Activated effector memory CD4-positive, alpha-beta T cell treated with Interleukin-2 at 50 U/mL for 16 hours (primary cell): ENCODE measurements around the gene CDKAL1.
"Not testable (repeated sequence)": the region's sequence is repeated elsewhere in the genome, so short reads cannot be mapped to it uniquely, and the experiment has no call there.

ENCODE experiments used
- DNase-seq: peaks from one replicate; pipeline ENCODE4 v3.0.0-alpha.2; 2020

The CDKAL1 gene

DNA sequence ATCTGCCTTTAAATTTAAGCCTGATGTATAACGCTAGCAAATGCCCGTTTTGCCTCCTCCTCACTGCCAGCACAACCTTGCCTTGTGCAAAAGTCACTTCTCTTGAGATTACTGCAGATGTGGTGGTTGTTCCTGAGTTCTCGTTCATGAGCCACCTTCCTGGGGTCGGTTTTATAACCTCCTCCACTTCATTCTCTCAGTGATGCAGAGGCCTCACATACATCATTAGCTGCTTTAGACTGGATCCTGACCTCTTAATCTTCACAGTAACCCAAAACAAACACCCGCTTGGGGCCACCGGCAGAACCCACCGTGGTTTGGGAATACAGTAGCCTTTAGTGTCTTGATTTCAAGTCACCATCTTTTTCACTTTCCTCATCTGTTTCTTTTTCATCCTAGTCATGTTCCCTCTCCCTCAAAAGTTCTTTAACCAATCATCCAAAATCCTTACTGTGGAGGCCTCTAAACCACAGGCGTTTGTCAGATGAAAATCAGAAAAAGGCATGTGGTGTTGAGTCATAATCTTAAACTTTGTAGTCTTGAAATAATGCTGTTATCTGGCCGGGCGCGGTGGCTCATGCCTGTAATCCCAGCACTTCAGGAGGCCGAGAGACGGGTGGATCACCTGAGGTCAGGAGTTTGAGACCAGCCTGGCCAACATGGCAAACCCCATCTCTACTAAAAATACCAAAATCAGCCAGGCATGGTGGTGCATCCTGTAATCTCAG, 629.0 kb downstream of the CDKAL1 start:
- DNase-seq = no peak

DNA sequence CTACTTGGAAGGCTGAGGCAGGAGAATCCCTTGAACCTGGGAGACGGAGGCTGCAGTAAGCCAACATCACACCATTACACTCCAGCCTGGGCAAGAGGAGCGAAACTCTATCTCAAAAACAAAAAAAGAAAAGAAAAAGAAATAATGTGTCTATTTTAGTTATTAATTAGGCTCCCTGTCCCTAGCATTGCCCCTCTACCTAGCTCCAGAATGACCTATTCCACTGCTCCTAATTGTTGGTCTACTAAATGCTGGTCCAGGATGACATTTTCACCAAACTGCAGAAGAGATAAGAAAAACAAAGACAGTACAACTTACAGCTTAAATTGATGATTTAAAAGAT, 629.6 kb downstream of the CDKAL1 start:
- DNase-seq = no peak

DNA sequence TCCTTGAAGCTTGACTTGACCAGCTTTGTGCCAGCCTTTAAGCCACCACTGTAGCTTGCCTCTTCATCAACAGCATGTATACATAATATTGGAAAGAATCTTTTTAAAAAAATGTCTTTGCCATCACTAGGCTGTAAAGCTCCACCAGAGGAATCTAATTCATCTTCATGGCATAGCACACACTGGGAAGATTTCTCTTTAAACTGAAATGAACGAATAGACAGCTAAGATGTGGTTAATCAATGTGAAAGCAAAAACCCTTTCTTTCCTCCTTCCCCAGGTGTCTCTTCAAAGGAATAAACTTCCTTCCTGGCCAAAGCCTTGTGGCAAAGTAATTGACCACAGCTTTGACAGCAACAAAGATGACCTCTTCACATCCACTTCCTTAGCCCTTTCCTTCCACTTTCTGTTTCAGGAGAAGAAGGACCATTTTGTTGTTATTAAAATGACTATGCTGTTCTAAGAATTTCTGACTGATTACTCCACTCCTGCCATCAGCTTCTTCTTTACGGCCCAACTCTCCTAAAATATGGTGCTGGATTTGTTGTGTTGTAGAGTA, 630.6 kb downstream of the CDKAL1 start:
- no peak for DNase-seq

DNA sequence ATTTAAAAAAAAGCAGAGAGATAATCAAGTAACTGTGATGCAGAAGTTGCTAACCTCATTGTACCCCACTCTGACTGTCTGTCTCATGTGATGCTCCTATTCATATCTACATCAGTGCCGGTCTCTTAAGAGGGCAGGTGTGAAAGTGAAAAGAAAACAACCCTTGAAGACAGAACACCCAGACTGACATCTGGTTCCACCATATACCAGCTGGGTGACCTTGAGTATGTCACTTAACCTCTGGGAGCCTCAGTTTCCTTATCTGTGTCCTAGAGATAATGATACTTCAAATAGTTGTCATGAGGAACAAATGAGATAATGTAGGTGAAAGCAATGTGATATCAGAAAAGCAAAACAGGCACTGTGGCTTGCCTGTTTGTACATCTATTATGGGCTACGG, 632.5 kb downstream of the CDKAL1 start:
- no peak for DNase-seq

DNA sequence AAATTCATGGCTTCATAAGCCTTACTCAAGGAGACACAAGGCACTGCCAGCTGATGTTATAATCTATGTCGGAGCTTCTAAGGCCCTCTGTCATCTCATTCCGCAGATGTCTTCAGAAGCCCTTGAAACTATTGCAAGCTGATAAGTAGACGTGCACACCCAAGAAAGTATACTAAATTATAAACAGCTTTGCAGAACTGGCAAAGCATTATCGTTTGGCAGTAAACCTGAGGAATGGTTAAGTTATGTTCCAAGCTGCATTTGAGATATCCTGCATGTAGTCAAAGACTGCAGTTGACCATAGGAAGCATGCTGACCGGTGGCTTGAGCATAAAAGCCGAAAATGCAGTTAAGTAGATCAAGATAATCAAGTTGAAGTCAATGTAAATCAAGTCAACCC, 633.5 kb downstream of the CDKAL1 start:
- DNase-seq = no peak

DNA sequence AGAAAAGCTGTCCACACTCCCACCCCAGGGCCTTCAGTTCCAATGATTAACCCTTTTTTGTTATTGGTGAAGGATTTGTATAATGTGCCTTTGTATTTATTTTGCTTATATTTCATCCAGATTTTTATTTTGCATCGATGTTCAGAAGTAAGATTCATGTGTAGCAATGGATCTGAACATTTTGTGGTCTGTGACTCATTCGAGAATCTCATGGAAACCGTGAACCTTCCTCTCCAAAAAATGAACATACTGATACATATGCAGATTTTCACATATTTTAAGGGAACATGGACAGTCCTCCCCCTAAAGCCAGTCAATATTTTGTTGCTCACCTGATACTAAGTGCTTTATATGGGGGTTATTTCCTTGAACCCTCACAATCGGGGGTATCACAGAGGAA, 637.5 kb downstream of the CDKAL1 start:
- no peak for DNase-seq

DNA sequence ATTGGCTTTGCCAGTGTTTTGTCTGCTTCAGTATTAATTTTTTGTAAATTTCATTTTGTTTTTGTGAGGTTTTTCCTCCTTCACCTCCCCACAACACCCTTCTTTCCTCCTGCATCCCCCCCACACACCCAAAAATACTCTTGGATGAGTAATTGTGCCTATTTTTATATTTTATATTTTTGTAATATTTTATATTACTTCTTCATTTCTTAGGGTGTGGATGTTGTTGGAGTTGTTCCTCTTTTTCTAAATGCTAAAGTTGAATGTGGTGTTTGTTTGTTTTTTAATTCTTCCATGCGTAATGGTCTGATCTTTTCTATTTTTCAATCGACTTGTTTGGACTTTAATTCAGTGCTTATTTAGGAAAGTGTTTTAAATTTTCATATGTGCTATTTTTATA, 638.8 kb downstream of the CDKAL1 start:
- DNase-seq = no peak

DNA sequence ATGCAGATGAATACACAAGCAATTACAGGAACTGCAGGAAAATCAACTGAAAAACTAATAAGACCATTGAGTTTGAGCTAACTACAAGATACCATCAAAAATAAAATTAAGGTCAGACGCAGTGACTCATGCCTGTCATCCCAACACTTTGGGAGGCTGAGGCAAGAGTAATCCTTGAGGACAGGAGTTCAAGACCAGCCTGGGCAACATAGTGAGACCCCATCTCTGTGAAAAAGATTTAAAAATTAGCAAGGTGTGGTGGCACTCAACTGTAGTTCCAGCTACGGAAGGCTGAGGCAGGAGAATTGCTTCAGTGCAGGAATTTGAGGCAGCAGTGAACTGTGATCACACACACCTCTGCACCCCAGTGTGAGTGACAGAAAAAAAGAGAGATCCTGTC, 639.4 kb downstream of the CDKAL1 start:
- no peak for DNase-seq

DNA sequence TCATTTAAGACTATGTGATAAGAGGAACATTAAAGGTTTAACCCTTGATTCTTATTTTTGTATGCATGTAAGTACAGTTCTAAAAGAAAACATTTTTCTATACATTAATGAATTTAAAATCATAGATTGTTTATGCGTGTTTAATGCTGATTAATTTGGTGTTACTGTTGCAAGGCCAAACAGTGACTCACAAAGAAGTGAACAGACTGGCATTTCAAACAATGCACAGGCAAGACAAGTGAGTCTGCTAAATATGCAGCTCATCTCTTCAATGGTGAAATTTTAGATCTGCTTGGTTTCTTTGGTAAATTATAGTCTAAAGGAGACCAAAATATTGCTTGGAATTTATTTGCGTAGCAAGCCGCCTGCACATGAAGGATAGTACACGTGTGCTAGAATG, 641.9 kb downstream of the CDKAL1 start:
- no peak for DNase-seq

DNA sequence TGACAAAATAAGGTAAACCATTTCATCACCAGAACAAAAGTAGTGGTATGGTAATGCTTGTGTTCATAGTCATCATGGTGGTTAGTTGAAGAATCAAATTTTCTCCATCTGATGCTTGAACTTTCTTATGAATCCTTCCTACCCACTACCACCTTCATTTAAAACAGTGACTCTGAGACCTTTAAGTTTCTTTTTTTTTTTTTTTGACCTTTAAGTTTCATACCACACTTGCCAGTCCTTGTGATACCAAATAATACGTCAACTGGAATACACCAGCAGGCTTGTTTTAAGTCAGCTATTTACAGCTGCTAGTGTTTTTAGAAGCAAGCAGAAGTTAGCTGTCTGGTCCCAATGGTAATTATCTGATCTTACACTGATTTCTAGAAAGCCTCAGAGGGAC, 645.9 kb downstream of the CDKAL1 start:
- no peak for DNase-seq

DNA sequence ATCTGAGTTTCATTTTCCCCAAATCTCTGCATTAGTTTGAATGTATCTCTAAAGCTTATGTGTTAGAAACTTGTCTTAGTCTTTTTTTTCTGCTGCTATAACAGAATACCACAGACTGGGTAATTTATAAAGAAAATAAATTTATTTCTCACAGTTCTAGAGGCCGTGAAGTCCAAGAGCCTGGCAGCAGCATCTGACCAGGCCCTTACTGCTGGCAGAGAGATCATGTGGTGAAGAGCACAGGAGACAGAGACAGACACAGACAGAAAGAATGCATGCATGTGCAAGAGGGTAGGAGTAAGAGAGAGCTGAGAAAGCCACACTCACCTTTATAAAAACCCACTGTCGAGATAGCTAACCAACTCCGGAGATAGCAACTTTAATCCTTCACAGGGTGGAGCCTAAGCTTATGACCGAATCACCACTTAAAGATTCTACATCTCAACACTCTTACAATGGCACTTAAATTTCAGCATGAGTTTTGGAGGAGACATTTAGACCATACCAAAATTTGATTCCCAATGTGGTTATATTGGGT, 646.6 kb downstream of the CDKAL1 start:
- DNase-seq = no peak

DNA sequence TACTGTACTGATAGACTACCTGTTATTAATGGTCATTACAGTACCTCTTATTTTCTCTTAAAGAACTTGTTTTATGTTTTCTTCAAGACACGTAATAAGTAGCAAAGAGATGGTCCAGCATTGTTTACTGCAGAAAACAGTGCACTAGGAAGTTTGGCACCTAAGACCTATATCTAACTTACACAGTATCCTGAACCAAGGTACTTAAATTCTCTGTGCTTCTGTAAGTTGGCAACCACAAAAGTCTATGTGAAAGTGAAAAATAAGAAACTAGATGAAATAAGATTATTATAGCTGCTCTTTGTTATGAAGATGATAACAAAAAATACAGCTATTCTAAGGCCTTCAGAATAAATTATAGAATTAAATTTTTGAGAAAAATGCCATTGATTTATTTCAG, 647.6 kb downstream of the CDKAL1 start:
- DNase-seq = no peak

DNA sequence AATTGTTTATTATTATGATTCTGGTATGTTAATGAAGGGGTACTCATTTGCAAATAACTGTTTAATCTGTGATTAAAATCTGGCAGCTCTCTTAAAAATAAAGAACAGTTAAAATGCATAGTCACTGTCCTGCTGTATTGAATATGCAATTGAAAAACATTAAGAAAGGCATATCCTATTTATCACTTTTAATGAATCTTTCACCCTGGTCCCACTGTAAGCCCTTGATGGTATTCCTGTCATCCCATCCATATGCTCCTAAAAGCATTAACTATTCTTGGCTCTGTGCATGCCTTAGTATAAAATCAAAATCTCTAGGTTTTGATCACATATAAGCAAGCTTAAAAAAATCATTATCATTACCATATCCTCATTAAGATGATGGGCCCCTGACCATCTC, 648.3 kb downstream of the CDKAL1 start:
- DNase-seq = no peak

DNA sequence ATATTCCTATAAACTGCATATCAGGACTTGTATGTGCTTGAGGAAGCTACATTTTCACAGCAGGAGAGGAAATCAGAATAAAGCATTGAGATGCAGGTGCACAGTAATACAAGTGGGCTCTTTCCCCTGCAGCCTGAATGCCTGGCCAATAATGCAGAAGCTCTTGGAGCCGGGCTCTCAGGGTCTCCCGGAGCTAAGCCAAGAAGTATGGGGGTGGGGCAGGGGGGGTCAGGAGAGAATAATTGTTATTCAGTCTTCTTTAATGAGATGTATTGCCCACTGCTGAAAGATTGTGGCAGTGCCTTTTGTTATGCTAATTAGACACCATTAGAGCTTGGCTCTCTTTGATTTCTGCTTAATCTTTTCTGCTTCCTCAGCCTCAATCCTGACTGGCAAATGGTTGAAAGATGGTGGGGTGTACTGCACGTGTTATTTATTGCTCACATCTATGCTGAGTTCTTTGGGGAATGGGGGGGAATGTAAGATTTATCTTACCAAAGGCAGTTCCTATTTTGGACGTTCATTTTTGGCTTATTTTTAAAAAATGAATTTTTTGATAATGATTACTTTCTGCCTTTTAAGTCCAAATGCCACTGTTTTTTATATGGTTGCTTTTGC, 651.7 kb downstream of the CDKAL1 start:
- DNase-seq = no peak

DNA sequence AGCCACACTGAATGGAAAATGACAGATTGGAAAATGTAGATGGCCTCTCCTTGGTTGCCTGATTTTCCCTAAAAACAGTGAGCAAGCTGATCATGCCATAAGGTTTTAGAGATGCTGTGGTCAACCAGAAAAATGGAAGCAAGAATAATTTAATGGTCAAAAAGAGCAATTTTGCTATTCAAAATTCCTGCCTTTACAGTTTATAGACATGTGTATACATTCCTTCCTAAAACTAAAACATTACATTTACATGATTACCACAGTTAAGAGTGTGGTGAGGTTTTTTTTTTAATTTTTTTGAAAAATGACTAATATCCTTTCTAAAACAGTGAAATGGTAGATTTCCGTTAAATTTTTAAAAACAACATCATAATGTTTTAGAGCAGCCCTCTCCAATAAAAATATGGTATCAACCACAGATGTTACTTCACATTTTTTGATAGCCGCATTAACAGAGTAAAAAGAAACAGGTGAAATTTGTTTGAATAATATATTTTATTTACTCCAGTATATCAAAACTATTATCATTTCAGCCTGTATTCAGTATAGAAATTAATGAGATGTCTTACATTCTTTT, 652.3 kb downstream of the CDKAL1 start:
- no peak for DNase-seq

DNA sequence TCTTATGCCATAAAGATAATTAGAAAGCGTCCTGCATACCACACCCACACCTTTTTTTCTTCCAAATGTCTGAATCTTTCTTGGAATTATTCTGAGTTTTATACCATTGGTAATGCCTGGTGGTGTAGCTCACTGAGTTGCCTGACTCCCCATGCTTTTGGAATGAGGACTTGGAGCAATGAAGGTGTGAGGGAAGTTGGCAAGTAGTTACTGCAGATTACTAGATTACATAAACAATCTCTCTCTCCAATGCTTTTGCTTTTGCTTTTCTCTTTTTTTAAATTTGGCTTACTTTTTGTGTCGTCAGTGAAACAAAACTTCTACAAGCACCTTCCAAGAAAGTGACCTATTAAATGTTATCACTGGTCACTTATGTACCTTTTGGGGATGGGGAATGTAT, 653.2 kb downstream of the CDKAL1 start:
- no peak for DNase-seq

DNA sequence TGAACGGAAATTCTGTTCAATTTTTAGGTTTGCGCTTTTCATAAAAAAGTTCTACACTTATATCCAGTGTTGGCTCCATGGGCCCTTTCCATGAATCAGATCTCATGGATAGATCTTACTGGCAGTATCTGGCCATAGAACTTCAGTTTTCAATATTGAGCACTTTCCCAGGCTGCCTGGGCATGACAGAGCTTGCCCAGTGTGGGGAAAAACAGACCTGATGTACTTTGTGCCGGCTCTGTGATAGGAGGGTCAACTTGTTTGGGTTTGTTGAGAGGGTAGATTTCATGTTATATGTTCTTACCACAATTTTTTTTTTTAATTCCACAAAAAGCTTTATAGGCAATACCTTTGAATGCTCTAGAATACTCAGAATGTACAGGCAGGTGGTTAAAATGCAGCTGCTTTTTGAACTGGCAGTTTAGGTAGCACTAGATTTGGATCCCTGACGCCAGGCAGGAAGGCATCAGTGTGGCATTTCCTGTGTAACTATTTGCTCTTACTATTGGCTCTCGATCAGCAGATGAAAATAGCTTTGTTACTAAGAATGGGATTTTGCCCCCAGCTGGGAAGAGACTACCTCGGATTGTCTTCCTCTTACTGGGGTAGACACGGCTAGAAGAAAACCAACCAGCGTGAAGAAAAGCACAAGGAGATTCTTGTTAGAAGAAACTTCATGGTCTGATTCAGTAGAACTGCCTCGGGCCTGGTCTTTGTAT, 654.4 kb downstream of the CDKAL1 start:
- no peak for DNase-seq

DNA sequence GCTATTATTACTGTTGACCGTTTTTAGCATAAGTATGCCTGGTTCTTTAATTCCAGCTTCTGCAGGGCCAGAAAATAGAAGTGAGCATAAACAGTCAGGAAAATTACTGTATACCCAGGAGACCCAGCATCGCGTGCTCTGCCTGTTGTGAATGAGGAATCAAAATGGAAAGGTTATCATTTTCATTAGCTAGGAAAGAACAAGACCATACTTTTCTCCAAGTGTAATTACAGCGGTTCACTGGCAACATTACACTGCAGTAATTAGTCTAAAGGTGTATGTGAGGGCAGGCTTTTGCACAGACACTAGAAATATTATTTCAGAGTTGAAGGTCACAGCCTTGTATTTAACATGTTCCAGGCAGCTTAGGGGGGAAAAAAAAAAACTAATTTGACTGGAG, 655.5 kb downstream of the CDKAL1 start:
- DNase-seq = no peak

DNA sequence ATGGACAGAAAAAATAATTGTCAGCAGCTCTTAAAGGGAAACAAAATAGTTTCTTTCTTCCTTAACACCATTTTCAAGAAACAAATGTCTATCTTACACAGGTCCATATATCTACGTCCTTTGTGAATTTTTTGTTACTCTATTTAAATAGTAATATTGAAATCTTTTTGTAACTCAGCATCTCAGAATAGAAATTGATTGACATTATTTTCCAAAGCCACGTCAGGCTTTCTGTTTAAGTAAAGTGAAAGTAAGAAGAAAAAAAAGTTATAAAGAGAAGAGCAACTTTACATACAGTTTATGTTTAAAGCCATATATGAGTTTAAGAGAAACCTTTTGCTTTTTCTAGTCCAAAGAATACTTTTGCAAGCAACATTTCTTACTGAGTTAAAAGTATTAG, 656.4 kb downstream of the CDKAL1 start:
- no peak for DNase-seq

DNA sequence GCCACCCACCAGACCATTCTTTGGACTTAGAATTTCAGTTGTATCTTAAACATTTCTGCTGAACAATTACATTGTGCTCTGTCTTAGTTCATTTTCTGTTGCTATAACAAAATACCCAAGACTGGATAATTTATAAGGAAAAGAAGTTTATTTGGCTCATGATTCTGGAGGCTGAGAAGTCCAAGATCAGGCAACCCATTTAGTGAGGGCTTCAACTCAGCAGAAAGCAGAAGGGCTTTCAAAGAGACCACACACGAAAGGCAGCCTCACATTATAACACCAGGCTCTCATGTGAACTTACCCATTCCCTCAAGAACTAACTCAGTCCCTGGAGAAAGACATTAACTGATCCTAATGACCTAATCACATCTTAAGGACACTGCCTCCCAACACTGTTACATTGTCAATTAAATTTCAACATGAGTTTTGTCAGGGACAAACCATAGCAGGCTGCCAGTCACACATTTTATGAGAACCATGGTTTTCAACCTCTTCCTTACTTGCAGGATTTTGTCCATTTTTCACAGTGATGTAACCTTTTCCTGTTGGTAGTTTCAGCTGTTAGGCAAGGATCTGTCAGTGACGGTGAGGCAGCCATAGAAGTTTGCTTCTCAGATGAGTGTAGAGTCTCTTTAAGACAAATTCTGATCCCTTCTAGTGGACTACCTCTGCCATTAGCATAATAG, 659.7 kb downstream of the CDKAL1 start:
- no peak for DNase-seq

DNA sequence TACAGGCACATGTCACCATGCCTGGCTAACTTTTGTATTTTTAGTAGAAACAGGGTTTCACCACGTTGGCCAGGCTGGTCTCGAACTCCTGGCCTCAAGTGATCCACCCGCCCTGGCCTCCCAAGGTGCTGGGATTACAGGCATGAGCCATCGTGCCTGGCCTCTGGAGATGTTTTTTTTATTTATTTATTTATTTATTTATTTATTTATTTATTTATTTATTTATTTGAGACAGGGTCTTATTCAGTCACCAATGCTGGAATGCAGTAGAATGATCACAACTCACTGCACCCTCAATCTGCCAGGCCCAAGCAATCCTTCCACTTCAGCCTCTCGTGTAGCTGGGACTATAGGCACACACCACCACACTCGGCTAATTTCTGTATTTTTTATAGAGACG, 661.0 kb downstream of the CDKAL1 start:
- DNase-seq = not testable (repeated sequence)

DNA sequence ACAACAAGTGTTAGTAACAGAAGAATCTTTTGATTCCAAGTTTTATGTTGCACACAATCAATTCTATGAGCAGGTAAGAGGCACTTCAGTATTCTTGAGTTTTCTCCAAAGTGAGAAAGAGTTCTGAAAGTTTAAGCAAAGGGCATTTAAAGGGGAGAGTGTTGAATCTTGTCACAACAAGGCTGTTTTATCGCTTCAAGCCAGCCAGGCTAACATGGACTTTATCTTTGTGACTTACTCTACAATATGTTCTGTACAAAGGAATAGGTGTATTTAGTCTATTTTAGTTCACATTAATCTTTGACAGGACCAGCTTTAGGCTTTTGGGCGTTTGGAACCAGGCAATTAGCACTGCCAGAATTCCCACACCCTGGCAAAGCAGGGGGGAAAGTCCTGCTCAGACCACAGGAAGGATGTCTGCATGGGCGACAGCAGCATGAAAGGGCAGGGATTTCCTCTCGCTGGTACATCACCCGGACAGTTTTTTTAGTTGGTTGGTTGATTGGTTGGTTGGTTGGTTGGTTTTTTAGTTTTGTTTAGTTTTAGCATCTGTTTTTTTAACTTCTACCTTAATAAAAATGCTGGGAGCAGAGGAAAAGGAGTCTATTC, 663.9 kb downstream of the CDKAL1 start:
- DNase-seq = no peak
